GM12892 (cell line): ENCODE results near the gene ATP11A.

Source experiments
- POLR2A ChIP-seq: IDR thresholded peaks from 2 replicates; pipeline ENCODE4 v1.6.1; 2011; ENCODE audit warnings: low read depth, low read length, control low read depth
- TAF1 ChIP-seq: IDR thresholded peaks from 2 replicates; pipeline ENCODE4 v1.6.1; 2011; ENCODE audit warnings: low read depth, mild to moderate bottlenecking, control low read depth, low read length, borderline replicate concordance

DNA sequence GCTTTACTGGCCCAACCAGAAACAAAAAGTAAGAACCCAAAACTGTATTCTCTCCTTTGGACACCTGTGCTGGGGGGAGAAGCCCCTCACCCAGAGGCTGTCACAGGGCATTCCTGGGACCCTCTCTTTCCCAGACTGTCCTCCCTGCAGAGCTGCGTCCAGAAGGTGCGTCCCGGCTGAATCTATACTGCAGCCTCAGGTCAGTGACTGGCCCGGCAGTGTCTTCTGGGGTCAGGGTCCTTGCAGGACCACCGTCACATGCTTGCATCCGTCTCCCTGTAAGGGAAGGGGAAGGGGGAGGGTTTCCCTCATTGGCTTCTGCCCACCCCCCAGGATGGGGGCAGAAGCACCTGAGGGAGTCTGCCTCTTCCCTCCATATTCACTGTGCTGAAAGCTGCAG, 76.5 kb downstream of the ATP11A start:
- no peak for TF ChIP-seq TAF1
- no peak for TF ChIP-seq POLR2A
